ENCODE measurements around the gene PAX5.

DNA sequence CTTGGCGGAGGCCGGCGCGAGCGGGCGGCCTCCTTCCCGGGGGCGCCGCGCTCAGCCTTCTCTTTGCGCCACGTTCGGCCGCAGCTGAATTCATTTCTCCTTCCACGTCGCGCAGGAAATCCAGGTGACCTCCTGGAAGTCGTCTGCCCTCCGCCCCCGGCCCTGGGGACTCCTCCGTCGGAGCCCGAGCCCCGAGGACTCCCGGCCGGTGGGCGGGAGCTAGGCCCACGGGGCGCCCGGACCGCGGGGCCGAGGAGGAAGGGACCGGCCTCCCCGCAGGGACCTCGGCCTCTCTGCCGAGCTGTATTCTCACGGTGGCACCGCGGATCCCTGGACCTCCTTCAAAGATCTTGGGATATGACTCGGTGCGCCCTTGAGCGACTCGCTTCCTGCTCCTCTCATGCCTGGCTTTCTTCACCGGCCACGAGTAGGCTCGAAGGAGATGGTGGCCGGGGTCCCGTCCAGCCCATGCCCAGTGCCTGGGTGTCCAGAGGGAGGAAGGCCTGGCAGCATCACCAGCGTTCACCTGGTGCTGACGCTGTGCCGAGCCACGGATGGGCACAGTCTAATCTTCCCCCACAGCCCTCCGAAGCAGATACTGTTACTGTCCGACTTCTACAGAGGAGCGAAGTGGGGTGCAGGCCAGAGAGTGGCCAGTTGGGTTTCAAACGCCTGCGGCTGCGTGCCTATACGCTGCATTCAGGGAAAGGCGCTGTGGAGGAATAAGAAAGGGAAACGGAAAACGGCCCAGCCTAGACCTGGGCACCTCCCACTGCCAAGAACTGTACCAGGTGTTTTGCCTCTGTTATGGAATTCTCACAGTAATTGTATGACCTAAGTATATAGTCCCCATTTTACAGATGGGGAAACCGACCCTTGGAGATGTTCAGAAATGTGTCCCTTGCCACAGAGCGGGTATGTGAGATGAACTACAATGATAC lies 47.3 kb downstream of the PAX5 start:
- TF ChIP-seq, protein P1, sequence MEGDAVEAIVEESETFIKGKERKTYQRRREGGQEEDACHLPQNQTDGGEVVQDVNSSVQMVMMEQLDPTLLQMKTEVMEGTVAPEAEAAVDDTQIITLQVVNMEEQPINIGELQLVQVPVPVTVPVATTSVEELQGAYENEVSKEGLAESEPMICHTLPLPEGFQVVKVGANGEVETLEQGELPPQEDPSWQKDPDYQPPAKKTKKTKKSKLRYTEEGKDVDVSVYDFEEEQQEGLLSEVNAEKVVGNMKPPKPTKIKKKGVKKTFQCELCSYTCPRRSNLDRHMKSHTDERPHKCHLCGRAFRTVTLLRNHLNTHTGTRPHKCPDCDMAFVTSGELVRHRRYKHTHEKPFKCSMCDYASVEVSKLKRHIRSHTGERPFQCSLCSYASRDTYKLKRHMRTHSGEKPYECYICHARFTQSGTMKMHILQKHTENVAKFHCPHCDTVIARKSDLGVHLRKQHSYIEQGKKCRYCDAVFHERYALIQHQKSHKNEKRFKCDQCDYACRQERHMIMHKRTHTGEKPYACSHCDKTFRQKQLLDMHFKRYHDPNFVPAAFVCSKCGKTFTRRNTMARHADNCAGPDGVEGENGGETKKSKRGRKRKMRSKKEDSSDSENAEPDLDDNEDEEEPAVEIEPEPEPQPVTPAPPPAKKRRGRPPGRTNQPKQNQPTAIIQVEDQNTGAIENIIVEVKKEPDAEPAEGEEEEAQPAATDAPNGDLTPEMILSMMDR (IDR thresholded peaks at IDR 0.05) = no peak
- TF ChIP-seq POLR2A (IDR thresholded peaks at IDR 0.05) = no peak
